Dermis microvascular lymphatic vessel endothelial cell (primary cell): ENCODE data around the gene MTHFSD. TPM values are rescaled to one million over a fixed set of nuclear protein-coding genes. Genes with fewer than 3 reads are reported as not detected.

Experiments used
- DNase-seq, 2 donors: peaks; one replicate each; pipeline versions ENCODE4 v3.0.0 to v3.0.0-alpha.2; 2010; ENCODE audit warnings: low read depth in 2 of 2
- total RNA-seq: library from RNA; depleted of rRNA; stranded (reverse); fragments of >200 nt; gene quantifications from 2 replicates; pipeline ENCODE4 v1.2.1, GENCODE V29; 2014

Gene MTHFSD
- total RNA-seq, 1 donor from 2014 or later, result 5.3 TPM

DNA sequence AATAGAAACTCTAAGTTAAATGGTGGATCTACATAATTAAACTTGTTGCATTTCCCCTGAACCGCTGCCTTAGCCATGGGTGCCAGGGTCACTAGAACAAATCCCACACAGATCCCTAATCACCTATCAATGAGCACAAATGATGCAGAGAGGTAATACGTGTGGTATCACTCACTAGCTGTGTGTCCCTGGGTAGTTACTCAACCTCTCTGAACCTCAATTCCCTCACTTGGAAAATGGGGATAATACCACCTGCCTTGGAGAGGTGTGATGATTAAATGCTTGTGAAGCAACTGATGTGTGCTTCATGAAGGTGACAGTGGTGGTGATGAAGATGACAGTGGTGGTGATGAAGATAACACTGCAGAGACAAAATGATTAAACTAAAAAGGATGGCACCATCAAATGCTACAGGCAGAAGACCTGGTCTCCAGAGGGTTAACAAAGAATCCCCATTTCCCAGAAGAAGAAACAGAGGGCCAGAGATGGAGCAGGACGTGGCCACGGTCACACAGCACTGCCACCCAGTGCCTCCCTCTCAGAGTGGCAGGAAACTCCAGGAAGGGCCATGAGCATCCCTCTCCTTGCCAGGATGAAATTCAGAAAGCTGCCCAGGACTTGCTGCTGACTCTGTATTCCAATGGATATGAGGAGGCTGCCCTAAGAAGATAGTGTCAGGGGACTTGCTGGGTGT, 62.6 kb downstream of the MTHFSD start:
- no peak for DNase-seq

DNA sequence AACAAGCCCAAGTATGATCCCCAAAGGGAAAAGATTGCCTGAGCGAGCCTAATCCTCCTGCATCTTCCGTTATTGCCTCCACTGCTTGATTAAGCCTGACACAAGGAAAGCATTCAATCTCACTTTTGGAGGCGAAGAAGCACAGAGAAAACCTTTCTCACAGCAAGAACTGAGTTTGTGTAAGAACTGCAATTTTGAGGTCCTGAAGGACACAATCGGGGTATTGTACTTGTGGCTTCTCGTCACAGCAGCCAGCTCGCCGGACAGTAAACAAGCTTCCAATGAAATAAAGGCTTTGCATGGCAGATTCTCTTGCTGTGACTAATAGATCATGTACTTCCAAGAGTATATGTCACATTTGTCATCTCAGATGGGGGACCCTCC, 63.4 kb downstream of the MTHFSD start:
- no peak for DNase-seq

DNA sequence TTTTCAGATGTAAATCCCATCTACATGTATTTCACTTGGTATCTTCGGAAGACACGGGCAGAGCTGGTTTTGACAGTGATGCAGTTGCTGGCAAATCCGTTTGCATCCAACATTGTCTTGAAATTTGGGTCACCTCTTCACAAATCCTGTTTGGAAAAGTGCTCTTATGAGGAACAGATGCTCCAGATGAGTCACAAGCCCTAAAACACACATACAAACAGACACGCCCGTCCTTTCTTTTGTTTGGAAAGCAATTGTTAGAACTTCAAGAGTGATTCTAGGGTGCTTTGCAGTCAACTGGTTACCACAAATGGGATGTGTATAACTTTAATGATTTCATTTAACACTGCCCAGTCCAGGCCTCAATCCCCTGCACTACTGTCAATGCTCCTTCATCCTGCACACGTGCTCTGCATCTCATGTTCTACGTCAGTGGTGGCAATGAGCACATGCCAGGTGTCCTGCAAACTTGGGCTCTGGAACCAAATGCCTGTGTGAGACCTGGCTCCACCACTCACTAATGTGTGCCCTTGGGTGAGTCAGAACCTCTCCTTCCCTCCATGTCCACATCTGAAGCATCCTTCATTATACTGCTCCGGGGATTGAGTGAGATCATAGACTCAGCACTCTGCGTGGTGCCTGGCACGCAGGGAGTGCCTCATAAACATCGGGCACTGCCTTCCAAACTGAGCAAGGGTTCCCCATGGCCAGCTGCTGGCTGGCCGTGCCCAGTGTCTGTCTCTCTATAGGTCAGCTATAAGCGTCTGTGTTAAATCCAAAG, 64.0 kb downstream of the MTHFSD start:
- DNase-seq, result no peak

GRCh38 chr16:86485746-86486145, 69.3 kb downstream of the MTHFSD start:
- DNase-seq, result no peak

DNA sequence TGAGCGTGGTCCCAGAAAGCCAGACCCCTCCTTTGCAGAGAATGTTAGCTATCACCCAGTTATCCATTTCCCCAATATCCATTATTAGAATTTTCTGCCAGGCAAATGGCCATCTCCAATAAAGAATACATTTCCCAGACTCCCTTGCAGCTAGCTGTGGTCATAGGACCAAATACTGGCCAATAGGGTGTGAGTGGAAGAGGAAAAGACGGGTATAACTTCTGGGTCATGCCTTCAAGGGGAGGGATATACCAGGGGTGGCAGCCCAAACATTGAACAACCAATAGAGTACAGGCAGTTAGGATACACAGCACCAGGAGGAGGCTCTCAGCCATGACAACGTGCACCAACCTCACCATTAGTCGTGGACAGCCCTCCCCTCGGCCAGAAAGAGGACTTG, 70.8 kb downstream of the MTHFSD start:
- DNase-seq, result no peak

GRCh38 chr16:86481607-86482006, 73.4 kb downstream of the MTHFSD start:
- no peak for DNase-seq

DNA sequence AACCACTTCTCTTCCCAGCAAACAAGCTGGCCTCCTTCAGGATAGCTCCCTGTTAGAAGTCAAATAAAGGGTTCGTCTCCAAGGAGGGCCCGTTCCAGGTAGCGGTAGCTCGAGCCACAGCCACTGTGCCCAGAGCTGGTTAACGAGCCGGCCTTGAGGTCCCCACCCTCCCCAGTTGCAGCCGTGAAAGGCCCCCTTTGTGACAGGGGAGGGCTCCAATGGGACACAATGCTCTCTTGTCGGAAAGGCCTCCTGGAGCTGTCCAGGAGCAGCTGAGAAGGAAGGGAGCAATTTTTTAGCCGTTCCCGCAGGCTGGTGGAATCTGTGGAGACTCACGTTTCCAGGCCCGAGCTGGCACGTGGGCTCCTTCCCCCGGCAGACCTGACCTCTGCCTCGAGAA, 74.6 kb downstream of the MTHFSD start:
- DNase-seq, result no peak

Other genes with a start within 250 kb of the MTHFSD start
- 0.26 and 0.89 TPM in 2 replicates for gene FOXF1, start 44.7 kb downstream of the MTHFSD start, total RNA-seq
- gene FOXC2, start 11.6 kb upstream of the MTHFSD start, total RNA-seq, result 1.7 and 5.1 TPM in 2 replicates
- 0.89 and 1.3 TPM in 2 replicates for gene FOXL1, start 23.3 kb upstream of the MTHFSD start, total RNA-seq